GM12873 (cell line): Measurements from ENCODE around the gene INTS13.

ENCODE experiments used
- CTCF ChIP-seq: IDR thresholded peaks from 2 replicates; pipeline ENCODE4 v1.5.1; 2012; ENCODE audit warnings: low read depth, mild to moderate bottlenecking, moderate library complexity, low read length, control low read depth; ENCODE audit not compliant: insufficient read depth; ENCODE audit errors: missing control alignments

The INTS13 gene

GRCh38 chr12:26941215-26941594, 3.4 kb upstream of the INTS13 start:
- TF ChIP-seq CTCF = no peak

GRCh38 chr12:26940516-26941214, 2.9 kb upstream of the INTS13 start:
- TF ChIP-seq CTCF = no peak

DNA sequence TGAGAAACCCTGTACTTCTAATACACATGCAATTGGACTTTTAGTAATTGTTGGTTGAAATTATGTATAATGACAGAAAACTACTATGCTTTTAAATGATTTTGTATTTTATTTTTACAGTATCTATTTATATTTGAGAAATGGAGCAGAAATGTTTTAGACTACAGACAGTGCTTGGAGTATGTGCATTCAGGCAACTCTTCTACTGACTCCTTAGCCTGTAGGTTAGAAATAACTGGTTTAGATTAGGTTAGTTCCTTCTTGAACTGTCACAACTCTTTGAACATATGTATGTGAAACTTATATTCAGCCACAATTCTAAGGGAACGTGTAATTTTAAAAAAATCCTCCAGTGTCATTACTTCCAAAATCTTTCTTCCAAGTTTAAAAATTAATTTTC, 2.2 kb upstream of the INTS13 start:
- no peak for TF ChIP-seq CTCF

GRCh38 chr12:26939192-26939832, 1.5 kb upstream of the INTS13 start:
- no peak for TF ChIP-seq CTCF

DNA sequence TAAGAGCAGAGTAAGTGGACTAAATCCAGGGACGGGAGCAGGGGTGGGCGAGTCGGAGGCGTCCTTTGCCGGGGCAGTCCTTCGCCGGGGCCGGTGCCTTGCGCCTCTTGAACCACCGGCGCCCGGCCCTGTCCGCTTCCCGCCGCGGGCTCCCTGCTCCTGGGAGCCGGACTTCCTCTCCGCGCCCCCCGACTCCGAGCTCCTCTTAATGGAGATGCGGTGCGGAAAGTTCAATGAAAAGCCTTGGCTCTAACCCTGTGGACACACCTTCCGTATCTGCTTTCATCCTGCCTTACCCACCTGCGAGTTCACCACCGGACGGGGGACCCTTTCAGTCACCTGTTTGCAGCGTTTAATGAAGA, 901 bp upstream of the INTS13 start:
- no peak for TF ChIP-seq CTCF

DNA sequence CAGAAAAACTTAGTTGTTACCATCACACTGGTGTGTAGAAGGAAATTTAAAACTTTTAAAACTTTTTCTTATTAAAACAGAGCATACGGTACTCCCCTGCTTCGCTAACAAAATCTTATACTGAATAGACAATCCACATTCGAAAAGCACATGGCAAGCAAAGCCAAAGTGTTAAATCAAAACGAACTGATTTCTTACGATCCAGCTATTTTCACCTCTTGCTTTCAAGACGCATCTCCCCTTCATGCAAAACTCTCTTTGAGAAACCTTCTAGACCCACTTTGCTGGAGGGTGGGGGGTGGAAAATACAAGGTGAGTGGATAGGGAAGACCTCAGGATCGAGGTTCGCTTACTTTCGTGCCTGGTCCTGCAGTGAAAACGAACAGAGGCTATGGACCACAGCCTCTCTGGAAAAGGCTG, 328 bp downstream of the INTS13 start:
- TF ChIP-seq CTCF = no peak

- no peak for TF ChIP-seq CTCF
These were observed 980 bp downstream of the INTS13 start for GRCh38 chr12:26936559-26937442.
